Vagina (tissue), 2 donors: Measurements from ENCODE around the gene HOXB4. TPM values are rescaled to one million over a fixed set of nuclear protein-coding genes. Genes with fewer than 3 reads are reported as not detected.
A peak's percentile ranks its signal among the peaks of the same experiment; 100 is the strongest.

Source experiments
- DNase-seq, 2 donors: peaks; one replicate each; pipeline ENCODE4 v3.0.0-alpha.2; 2017; ENCODE audit errors: extremely low spot score in 2 of 2
- H3K27ac ChIP-seq: fragments of 200-600 bp; sonication (generic); one replicate; pipeline ENCODE4 v1.5.1; 2019
- H3K27me3 ChIP-seq: fragments of 200-600 bp; sonication (generic); one replicate; pipeline ENCODE4 v1.5.1; 2019
- H3K36me3 ChIP-seq, 2 donors: fragments of 200-600 bp; sonication (generic); one replicate each; pipeline ENCODE4 v1.5.1; 2017 to 2019
- H3K4me1 ChIP-seq: fragments of 200-600 bp; sonication (generic); one replicate; pipeline ENCODE4 v1.5.1; 2019
- H3K4me3 ChIP-seq, 2 donors: fragments of 200-600 bp; sonication (generic); 1 replicate in 1 of 2; 2 replicates in 1 of 2; pipeline ENCODE4 v1.5.1; 2016 to 2019
- H3K9me3 ChIP-seq: fragments of 200-600 bp; sonication (generic); one replicate; pipeline ENCODE4 v1.5.1; 2019
- CTCF ChIP-seq, 3 experiments: fragments of 450-650 bp in 2 of 3; fragments of 200-600 bp in 1 of 3; sonication (generic) in 1 of 3; IDR thresholded peaks; one replicate each; pipeline ENCODE4 v1.5.1; 2017 to 2019; ENCODE audit warnings: antibody characterized with exemption in 3 of 3, mild to moderate bottlenecking in 2 of 3, moderate library complexity in 2 of 3
- POLR2A ChIP-seq, 2 donors: fragments of 450-650 bp; IDR thresholded peaks; one replicate each; pipeline ENCODE4 v1.6.1; 2017; ENCODE audit warnings: antibody characterized with exemption in 2 of 2, mild to moderate bottlenecking in 2 of 2, moderate library complexity in 2 of 2
- POLR2AphosphoS5 ChIP-seq, 2 donors: sonication (generic); formaldehyde crosslinking; IDR thresholded peaks; one replicate each; pipeline ENCODE4 v1.9.0; 2017; ENCODE audit warnings: antibody characterized with exemption in 2 of 2, mild to moderate bottlenecking in 2 of 2, low read depth in 1 of 2; ENCODE audit not compliant: insufficient read depth in 1 of 2
- intact Hi-C: fragments of 100-400 bp; cut with DNase I; formaldehyde crosslinking; loops from one replicate; pipeline ENCODE4 v1.15.1; 2023
- total RNA-seq: library from RNA; depleted of rRNA; stranded (reverse); fragments of >200 nt; gene quantifications from one replicate; pipeline ENCODE4 v1.2.3, GENCODE V29; 2016

HOXB4 gene
- total RNA-seq, 1 donor from 2014 or later = 1.5 TPM

- H3K36me3 ChIP-seq = no peaks in the 10 kb centered on the region
- no peak for DNase-seq
- no peaks in the 10 kb centered on the region for H3K9me3 ChIP-seq
- no peaks in the 10 kb centered on the region for H3K27me3 ChIP-seq
- peak overlapping the region; percentile 50 to 52 for H3K4me3 ChIP-seq
- TF ChIP-seq POLR2AphosphoS5 (IDR thresholded peaks at IDR 0.05; ENCODE audit: insufficient read depth in 1 of 2, low read depth in 1 of 2) = no peak
- TF ChIP-seq POLR2A (IDR thresholded peaks at IDR 0.05) = no peak
- peak overlapping the region; percentile 75 for H3K27ac ChIP-seq
- H3K4me1 ChIP-seq = peaks cover 44% of the 10 kb centered on the region
- intact Hi-C loops = loop anchor here (2.0 kb wide), 1 partner anchor 35 kb away; no protein-coding TSS in a partner anchor
These were observed 712 bp downstream of the HOXB4 start for GRCh38 chr17:48577330-48577945.

GRCh38 chr17:48576479-48577309 lies 1.5 kb downstream of the HOXB4 start:
- Histone ChIP-seq H3K4me1 (peaks cover 40% of the 10 kb centered on the region), H3K9me3 (no peaks in the 10 kb centered on the region), H3K4me3 (peak overlapping the region; percentile 50 to 52), H3K36me3 (no peaks in the 10 kb centered on the region), H3K27me3 (no peaks in the 10 kb centered on the region), H3K27ac (peak overlapping the region; percentile 75)
- intact Hi-C loops = loop anchor here (2.0 kb wide), 1 partner anchor 34 kb away; no protein-coding TSS in a partner anchor
- no peak for TF ChIP-seq CTCF (IDR thresholded peaks at IDR 0.05)
- TF ChIP-seq POLR2A (IDR thresholded peaks at IDR 0.05) = no peak
- no peak for TF ChIP-seq POLR2AphosphoS5 (IDR thresholded peaks at IDR 0.05; ENCODE audit: insufficient read depth in 1 of 2, low read depth in 1 of 2)
- DNase-seq = no peak

GRCh38 chr17:48575673-48576478 lies 2.3 kb downstream of the HOXB4 start:
- H3K27me3 ChIP-seq = no peaks in the 10 kb centered on the region
- H3K4me3 ChIP-seq = no peak overlapping the region
- H3K9me3 ChIP-seq = no peaks in the 10 kb centered on the region
- intact Hi-C loops = loop anchor here (2.0 kb wide), 1 partner anchor 33 kb away; no protein-coding TSS in a partner anchor
- no peak for TF ChIP-seq POLR2AphosphoS5 (IDR thresholded peaks at IDR 0.05; ENCODE audit: insufficient read depth in 1 of 2, low read depth in 1 of 2)
- TF ChIP-seq POLR2A (IDR thresholded peaks at IDR 0.05) = no peak
- TF ChIP-seq CTCF (IDR thresholded peaks at IDR 0.05) = no peak
- H3K36me3 ChIP-seq = no peaks in the 10 kb centered on the region
- no peak for DNase-seq
- peaks cover 34% of the 10 kb centered on the region for H3K4me1 ChIP-seq
- peak overlapping the region; percentile 52 for H3K27ac ChIP-seq

GRCh38 chr17:48575066-48575582 lies 3.0 kb downstream of the HOXB4 start:
- Histone ChIP-seq H3K36me3 (no peaks in the 10 kb centered on the region), H3K4me1 (peaks cover 34% of the 10 kb centered on the region), H3K4me3 (no peak overlapping the region), H3K27me3 (no peaks in the 10 kb centered on the region), H3K9me3 (no peaks in the 10 kb centered on the region), H3K27ac (no peak overlapping the region)
- TF ChIP-seq POLR2A (IDR thresholded peaks at IDR 0.05) (no peak), POLR2AphosphoS5 (IDR thresholded peaks at IDR 0.05; ENCODE audit: insufficient read depth in 1 of 2, low read depth in 1 of 2) (no peak)
- intact Hi-C loops = no loop called here
- no peak for DNase-seq

GRCh38 chr17:48574505-48575065 lies 3.6 kb downstream of the HOXB4 start:
- no peaks in the 10 kb centered on the region for H3K27me3 ChIP-seq
- DNase-seq = no peak
- intact Hi-C loops = no loop called here

More at GRCh38 chr17:48574505-48575065, 3.6 kb downstream of the HOXB4 start:
- no peak for TF ChIP-seq CTCF (IDR thresholded peaks at IDR 0.05)
- no peak for TF ChIP-seq POLR2A (IDR thresholded peaks at IDR 0.05)
- TF ChIP-seq POLR2AphosphoS5 (IDR thresholded peaks at IDR 0.05; ENCODE audit: insufficient read depth in 1 of 2, low read depth in 1 of 2) = no peak
- Histone ChIP-seq H3K9me3 (no peaks in the 10 kb centered on the region), H3K4me1 (peaks cover 34% of the 10 kb centered on the region), H3K36me3 (no peaks in the 10 kb centered on the region), H3K4me3 (no peak overlapping the region), H3K27ac (no peak overlapping the region)
